Measurements from ENCODE around the gene TXN2. TPM values are rescaled to one million over a fixed set of nuclear protein-coding genes. Genes with fewer than 3 reads are reported as not detected.
A peak's percentile ranks its signal among the peaks of the same experiment; 100 is the strongest.

Gene TXN2
- total RNA-seq, 2 experiments from 2014 or later = 26.4 to 26.5 TPM

GRCh38 chr22:36467946-36468345 lies 13.5 kb downstream of the TXN2 start:
- Histone ChIP-seq H3K36me3 (ENCODE audit: insufficient read depth, low read length) (peaks cover 28% of the 10 kb centered on the region), H3K27ac (ENCODE audit: low read depth in 1 of 2, low read length in 2 of 2) (no peak overlapping the region), H3K4me3 (ENCODE audit: low read length) (no peak overlapping the region), H3K9me3 (ENCODE audit: control insufficient read depth in 1 of 2, insufficient read depth in 1 of 2, low read length in 2 of 2) (no peaks in the 10 kb centered on the region), H3K4me1 (ENCODE audit: insufficient read depth, low read length) (peaks cover 27% of the 10 kb centered on the region), H3K27me3 (ENCODE audit: control insufficient read depth in 1 of 2, insufficient read depth in 2 of 2, low read length in 2 of 2) (no peaks in the 10 kb centered on the region)
- intact Hi-C loops (cut with DNase I, micrococcal nuclease) = no loop called here
- Mint-ChIP-seq H3K27ac (no peak overlapping the region), H3K4me3 (no peak overlapping the region), H3K4me1 (ENCODE audit: low read depth) (peaks cover 26% of the 10 kb centered on the region), H3K9me3 (no peaks in the 10 kb centered on the region), H3K27me3 (no peaks in the 10 kb centered on the region), H3K36me3 (ENCODE audit: low read depth) (peaks cover 30% of the 10 kb centered on the region)
- CTCF ChIA-PET = interaction anchor here (4.2 kb wide), 1 partner anchor 167 kb away, joined by 60 read pairs; no protein-coding TSS in a partner anchor
- TF ChIP-seq CTCF (IDR thresholded peaks at IDR 0.05) = no peak
- POLR2A ChIA-PET = interaction anchor here (1.5 kb wide), 1 partner anchor 83 kb away, joined by 4 read pairs; no protein-coding TSS in a partner anchor
- ATAC-seq (ENCODE audit: poor library complexity) = no peak
- no peak for DNase-seq

GRCh38 chr22:36467042-36467810 lies 14.2 kb downstream of the TXN2 start:
- no peak overlapping the region for H3K27ac ChIP-seq (ENCODE audit: low read depth in 1 of 2, low read length in 2 of 2)
- ChIA-PET CTCF (interaction anchor here (4.2 kb wide), 1 partner anchor 167 kb away, joined by 60 read pairs; no protein-coding TSS in a partner anchor), POLR2A (interaction anchor here (0.6 to 1.3 kb wide), 5 partner anchors 61 to 167 kb away, joined by 3 to 4 read pairs (median 3); no protein-coding TSS in a partner anchor)
- no peak for TF ChIP-seq CTCF (IDR thresholded peaks at IDR 0.05)
- no peak overlapping the region for H3K4me3 Mint-ChIP-seq
- H3K27ac Mint-ChIP-seq = peak overlapping the region; percentile 81
- H3K4me1 ChIP-seq (ENCODE audit: insufficient read depth, low read length) = peaks cover 27% of the 10 kb centered on the region
- no peak overlapping the region for H3K4me3 ChIP-seq (ENCODE audit: low read length)
- peaks cover 23% of the 10 kb centered on the region for H3K36me3 Mint-ChIP-seq (ENCODE audit: low read depth)
- ATAC-seq (ENCODE audit: poor library complexity) (no peak), DNase-seq (no peak)
- peaks cover 26% of the 10 kb centered on the region for H3K4me1 Mint-ChIP-seq (ENCODE audit: low read depth)
- H3K9me3 Mint-ChIP-seq = no peaks in the 10 kb centered on the region
- intact Hi-C loops (cut with DNase I, micrococcal nuclease) = no loop called here
- no peaks in the 10 kb centered on the region for H3K27me3 Mint-ChIP-seq
- H3K36me3 ChIP-seq (ENCODE audit: insufficient read depth, low read length) = peaks cover 21% of the 10 kb centered on the region
- H3K9me3 ChIP-seq (ENCODE audit: control insufficient read depth in 1 of 2, insufficient read depth in 1 of 2, low read length in 2 of 2) = no peaks in the 10 kb centered on the region
- no peaks in the 10 kb centered on the region for H3K27me3 ChIP-seq (ENCODE audit: control insufficient read depth in 1 of 2, insufficient read depth in 2 of 2, low read length in 2 of 2)

GRCh38 chr22:36466258-36466657 lies 15.2 kb downstream of the TXN2 start:
- peak overlapping the region; percentile 81 for H3K27ac Mint-ChIP-seq
- DNase-seq (no peak), ATAC-seq (ENCODE audit: poor library complexity) (no peak)
- no peaks in the 10 kb centered on the region for H3K27me3 Mint-ChIP-seq
- H3K9me3 Mint-ChIP-seq = no peaks in the 10 kb centered on the region
- Histone ChIP-seq H3K4me3 (ENCODE audit: low read length) (no peak overlapping the region), H3K36me3 (ENCODE audit: insufficient read depth, low read length) (peaks cover 17% of the 10 kb centered on the region), H3K27ac (ENCODE audit: low read depth in 1 of 2, low read length in 2 of 2) (peak overlapping the region in 1 of 2 donors; percentile 34), H3K27me3 (ENCODE audit: control insufficient read depth in 1 of 2, insufficient read depth in 2 of 2, low read length in 2 of 2) (no peaks in the 10 kb centered on the region), H3K9me3 (ENCODE audit: control insufficient read depth in 1 of 2, insufficient read depth in 1 of 2, low read length in 2 of 2) (no peaks in the 10 kb centered on the region), H3K4me1 (ENCODE audit: insufficient read depth, low read length) (peaks cover 27% of the 10 kb centered on the region)
- no peak overlapping the region for H3K4me3 Mint-ChIP-seq
- H3K36me3 Mint-ChIP-seq (ENCODE audit: low read depth) = peaks cover 18% of the 10 kb centered on the region
- no peak for TF ChIP-seq CTCF (IDR thresholded peaks at IDR 0.05)
- ChIA-PET POLR2A (interaction anchor here (1.1 to 1.3 kb wide), 2 partner anchors 81 to 135 kb away, joined by 3 to 4 read pairs; no protein-coding TSS in a partner anchor), CTCF (no interaction called here)
- intact Hi-C loops (cut with DNase I, micrococcal nuclease) = no loop called here
- peaks cover 26% of the 10 kb centered on the region for H3K4me1 Mint-ChIP-seq (ENCODE audit: low read depth)

Data from CD4-positive, alpha-beta T cell (primary cell).